PFSK-1 (cell line): ENCODE data around the gene GPBP1L1.

Source experiments
- POLR2AphosphoS5 ChIP-seq: IDR thresholded peaks from 2 replicates; pipeline ENCODE4 v1.6.1; 2012; ENCODE audit warnings: low read depth, mild to moderate bottlenecking, control low read depth, low read length, moderate library complexity
- SIN3A ChIP-seq: IDR thresholded peaks from 2 replicates; pipeline ENCODE4 v1.6.1; 2012; ENCODE audit warnings: mild to moderate bottlenecking, low read length, moderate library complexity, borderline replicate concordance; ENCODE audit not compliant: insufficient read depth
- TF ChIP-seq, protein P1 (sequence below), 2 experiments: IDR thresholded peaks; 2 replicates each; pipeline versions ENCODE4 v1.6.1 to v1.8.0; 2011 to 2012; ENCODE audit warnings: low read depth in 2 of 2, low read length in 2 of 2, control low read depth in 1 of 2, inconsistent platforms in 1 of 2, mild to moderate bottlenecking in 1 of 2, moderate library complexity in 1 of 2; ENCODE audit not compliant: insufficient read depth in 1 of 2

DNA sequence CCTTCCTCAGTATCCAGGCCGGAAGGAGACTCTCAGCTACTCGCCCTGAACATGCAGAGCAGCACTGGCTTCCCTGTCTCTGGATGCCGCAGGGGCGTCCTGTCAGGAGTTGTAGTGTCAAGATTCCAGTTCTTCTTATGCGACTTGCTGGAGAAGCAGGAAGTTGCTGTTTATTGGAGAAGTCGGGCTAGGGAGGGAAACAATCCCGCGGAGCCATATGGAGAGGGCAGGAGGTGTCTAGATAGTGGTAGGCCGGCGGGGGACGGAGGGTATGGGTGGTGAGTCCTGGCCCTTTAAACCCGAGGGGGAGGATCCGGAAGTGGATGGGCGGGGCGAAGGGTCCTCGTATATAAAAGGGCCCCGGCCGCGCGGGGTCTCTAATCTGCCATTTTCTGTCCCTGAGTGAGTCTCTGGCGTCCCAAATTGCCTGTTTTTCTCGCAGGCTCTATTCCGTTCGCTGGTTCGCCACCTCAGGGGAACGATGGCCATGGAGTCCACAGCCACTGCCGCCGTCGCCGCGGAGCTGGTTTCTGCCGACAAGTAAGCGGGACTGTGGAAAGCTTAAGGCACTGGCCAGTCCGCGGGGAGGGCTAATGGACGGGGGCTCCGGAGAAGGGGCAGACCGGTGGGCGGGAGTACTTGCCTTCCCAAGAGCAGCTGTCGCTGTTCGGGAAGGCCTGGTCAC, 102.5 kb downstream of the GPBP1L1 start, which contains the start of gene NASP:
- TF ChIP-seq, protein P1, sequence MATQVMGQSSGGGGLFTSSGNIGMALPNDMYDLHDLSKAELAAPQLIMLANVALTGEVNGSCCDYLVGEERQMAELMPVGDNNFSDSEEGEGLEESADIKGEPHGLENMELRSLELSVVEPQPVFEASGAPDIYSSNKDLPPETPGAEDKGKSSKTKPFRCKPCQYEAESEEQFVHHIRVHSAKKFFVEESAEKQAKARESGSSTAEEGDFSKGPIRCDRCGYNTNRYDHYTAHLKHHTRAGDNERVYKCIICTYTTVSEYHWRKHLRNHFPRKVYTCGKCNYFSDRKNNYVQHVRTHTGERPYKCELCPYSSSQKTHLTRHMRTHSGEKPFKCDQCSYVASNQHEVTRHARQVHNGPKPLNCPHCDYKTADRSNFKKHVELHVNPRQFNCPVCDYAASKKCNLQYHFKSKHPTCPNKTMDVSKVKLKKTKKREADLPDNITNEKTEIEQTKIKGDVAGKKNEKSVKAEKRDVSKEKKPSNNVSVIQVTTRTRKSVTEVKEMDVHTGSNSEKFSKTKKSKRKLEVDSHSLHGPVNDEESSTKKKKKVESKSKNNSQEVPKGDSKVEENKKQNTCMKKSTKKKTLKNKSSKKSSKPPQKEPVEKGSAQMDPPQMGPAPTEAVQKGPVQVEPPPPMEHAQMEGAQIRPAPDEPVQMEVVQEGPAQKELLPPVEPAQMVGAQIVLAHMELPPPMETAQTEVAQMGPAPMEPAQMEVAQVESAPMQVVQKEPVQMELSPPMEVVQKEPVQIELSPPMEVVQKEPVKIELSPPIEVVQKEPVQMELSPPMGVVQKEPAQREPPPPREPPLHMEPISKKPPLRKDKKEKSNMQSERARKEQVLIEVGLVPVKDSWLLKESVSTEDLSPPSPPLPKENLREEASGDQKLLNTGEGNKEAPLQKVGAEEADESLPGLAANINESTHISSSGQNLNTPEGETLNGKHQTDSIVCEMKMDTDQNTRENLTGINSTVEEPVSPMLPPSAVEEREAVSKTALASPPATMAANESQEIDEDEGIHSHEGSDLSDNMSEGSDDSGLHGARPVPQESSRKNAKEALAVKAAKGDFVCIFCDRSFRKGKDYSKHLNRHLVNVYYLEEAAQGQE (IDR thresholded peaks at IDR 0.05; ENCODE audit: insufficient read depth in 1 of 2, low read depth in 2 of 2, low read length in 2 of 2), result peak in 1 of 2 experiments; percentile 54; a peak in 1 of 4 replicates
- TF ChIP-seq POLR2AphosphoS5 (peak; percentile 99), SIN3A (peak; percentile 71; the same call in 1 of the 2 replicates)
